ENCODE measurements around the gene TIAM1. TPM values are rescaled to one million over a fixed set of nuclear protein-coding genes. Genes with fewer than 3 reads are reported as not detected.
A peak's percentile ranks its signal among the peaks of the same experiment; 100 is the strongest.

Gene TIAM1
- total RNA-seq, 1 donor from 2014 or later, result 119 TPM

DNA sequence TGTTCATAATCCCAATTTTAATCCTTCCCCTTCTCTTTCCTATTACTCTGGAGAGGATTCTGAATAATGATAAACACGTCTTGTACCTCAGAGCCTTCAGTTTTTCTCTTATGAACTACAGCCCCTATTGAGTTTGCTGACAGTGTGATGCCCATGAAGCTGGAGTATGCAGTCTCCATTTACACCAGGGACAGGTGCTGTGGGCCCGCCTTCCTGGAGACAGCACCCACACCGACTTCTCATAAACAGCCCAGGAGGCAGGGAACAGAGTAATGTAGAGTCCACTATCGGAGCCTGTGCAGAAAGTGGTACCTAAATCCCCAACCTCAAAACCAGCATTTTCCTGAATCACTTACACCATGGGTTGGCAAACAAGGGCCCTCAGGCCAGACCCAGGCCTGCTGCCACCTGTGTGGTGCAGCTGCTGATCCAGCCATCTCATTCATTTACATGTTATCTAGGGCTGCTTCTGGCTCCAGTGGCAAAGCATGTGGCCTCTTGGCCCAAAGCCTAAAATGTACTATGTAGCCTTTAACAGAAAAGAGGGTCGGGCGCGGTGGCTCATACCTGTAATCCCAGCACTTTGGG lies 210.7 kb downstream of the TIAM1 start:
- Mint-ChIP-seq H3K27ac (peak overlapping the region; percentile 98), H3K4me3 (peak overlapping the region; percentile 79), H3K27me3 (ENCODE audit: insufficient read depth) (no peaks in the 10 kb centered on the region), H3K36me3 (ENCODE audit: low read depth) (peaks cover 78% of the 10 kb centered on the region), H3K9me3 (no peaks in the 10 kb centered on the region), H3K4me1 (ENCODE audit: low read depth) (peaks cover 67% of the 10 kb centered on the region)
- intact Hi-C loops (cut with micrococcal nuclease), result loop anchor here (1.0 to 10.0 kb wide), 9 partner anchors 23 to 1479 kb away; partner anchors contain the start of gene SOD1
- peak; percentile 34 for DNase-seq (ENCODE audit: low spot score)

DNA sequence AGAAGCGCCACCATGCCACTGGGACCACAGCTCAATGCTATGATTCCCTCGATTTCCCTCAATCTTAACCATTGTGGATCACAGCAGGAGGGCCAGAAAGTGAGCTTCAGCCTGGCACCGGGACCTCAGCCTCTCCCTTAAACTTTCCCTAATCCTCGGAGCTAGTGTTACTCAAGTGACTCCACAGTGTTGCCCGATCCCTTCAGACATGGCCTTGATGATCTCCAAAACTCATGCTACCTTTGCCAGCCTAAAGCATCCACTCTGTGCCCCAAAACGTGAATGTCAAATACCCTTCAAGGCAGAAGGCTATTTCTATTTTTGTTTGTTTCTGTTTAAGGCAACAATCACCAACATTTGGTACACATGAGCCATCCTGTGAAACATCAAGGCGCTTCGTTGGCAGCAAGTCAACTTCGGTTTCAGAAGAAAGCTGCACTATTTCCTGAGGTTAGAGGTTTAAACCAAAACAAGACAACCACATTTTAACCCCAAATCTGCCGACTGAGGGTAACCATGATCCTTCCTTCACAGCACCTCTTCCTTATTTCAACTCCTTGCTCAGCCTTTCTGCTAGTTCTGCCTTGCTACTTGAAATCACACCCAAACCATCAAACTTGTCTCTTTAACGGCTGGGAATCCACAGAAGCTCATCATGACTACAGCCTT lies 211.4 kb downstream of the TIAM1 start:
- DNase-seq (ENCODE audit: low spot score), result peak; percentile 80
- H3K27me3 Mint-ChIP-seq (ENCODE audit: insufficient read depth), result no peaks in the 10 kb centered on the region
- peak overlapping the region; percentile 79 for H3K4me3 Mint-ChIP-seq
- peaks cover 83% of the 10 kb centered on the region for H3K36me3 Mint-ChIP-seq (ENCODE audit: low read depth)
- no peaks in the 10 kb centered on the region for H3K9me3 Mint-ChIP-seq
- H3K4me1 Mint-ChIP-seq (ENCODE audit: low read depth), result peaks cover 73% of the 10 kb centered on the region
- intact Hi-C loops (cut with micrococcal nuclease), result loop anchor here (1.0 to 10.0 kb wide), 9 partner anchors 24 to 1478 kb away; partner anchors contain the start of gene SOD1
- peak overlapping the region; percentile 98 for H3K27ac Mint-ChIP-seq

- Mint-ChIP-seq H3K4me1 (ENCODE audit: low read depth) (peaks cover 79% of the 10 kb centered on the region), H3K36me3 (ENCODE audit: low read depth) (peaks cover 77% of the 10 kb centered on the region), H3K4me3 (peak overlapping the region; percentile 79), H3K9me3 (no peaks in the 10 kb centered on the region), H3K27me3 (ENCODE audit: insufficient read depth) (no peaks in the 10 kb centered on the region), H3K27ac (peak overlapping the region; percentile 98)
- intact Hi-C loops (cut with micrococcal nuclease), result loop anchor here (1.0 to 10.0 kb wide), 8 partner anchors 14 to 1476 kb away; partner anchors contain the start of gene KRTAP21-3
- DNase-seq (ENCODE audit: low spot score), result no peak
Measured at GRCh38 chr21:31130821-31131220, 213.2 kb downstream of the TIAM1 start.

GRCh38 chr21:31128234-31128633 lies 215.8 kb downstream of the TIAM1 start:
- no peak overlapping the region for H3K4me3 Mint-ChIP-seq
- DNase-seq (ENCODE audit: low spot score), result no peak
- no peak overlapping the region for H3K27ac Mint-ChIP-seq
- H3K27me3 Mint-ChIP-seq (ENCODE audit: insufficient read depth), result no peaks in the 10 kb centered on the region
- H3K4me1 Mint-ChIP-seq (ENCODE audit: low read depth), result peaks cover 58% of the 10 kb centered on the region
- H3K9me3 Mint-ChIP-seq, result no peaks in the 10 kb centered on the region
- H3K36me3 Mint-ChIP-seq (ENCODE audit: low read depth), result peaks cover 78% of the 10 kb centered on the region
- intact Hi-C loops (cut with micrococcal nuclease), result no loop called here

DNA sequence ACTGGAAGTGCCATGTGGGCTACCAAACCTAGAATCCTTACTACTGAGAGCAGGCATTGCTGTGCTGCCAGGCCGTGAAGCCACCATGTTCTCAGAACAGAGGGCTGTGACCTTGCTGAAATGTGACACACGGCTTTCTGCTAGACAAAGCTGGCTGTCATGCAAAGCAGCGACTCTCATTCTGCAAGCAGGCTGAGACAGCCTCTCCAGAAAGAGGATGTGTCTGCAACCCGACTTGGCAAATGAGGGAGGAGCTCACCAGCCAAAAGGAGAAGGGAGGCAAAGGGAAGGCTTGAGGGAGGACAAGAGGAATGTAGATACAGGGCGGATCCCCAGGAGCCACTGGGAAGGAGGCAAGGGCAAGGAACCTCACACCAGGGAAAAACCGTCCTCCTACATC lies 220.1 kb downstream of the TIAM1 start:
- intact Hi-C loops (cut with micrococcal nuclease), result no loop called here
- DNase-seq (ENCODE audit: low spot score), result no peak
- H3K4me1 Mint-ChIP-seq (ENCODE audit: low read depth), result peaks cover 37% of the 10 kb centered on the region
- H3K27me3 Mint-ChIP-seq (ENCODE audit: insufficient read depth), result no peaks in the 10 kb centered on the region
- no peak overlapping the region for H3K4me3 Mint-ChIP-seq
- H3K9me3 Mint-ChIP-seq, result no peaks in the 10 kb centered on the region
- H3K36me3 Mint-ChIP-seq (ENCODE audit: low read depth), result peaks cover 82% of the 10 kb centered on the region
- H3K27ac Mint-ChIP-seq, result no peak overlapping the region

- H3K4me3 Mint-ChIP-seq, result no peak overlapping the region
- no peak overlapping the region for H3K27ac Mint-ChIP-seq
- peaks cover 69% of the 10 kb centered on the region for H3K36me3 Mint-ChIP-seq (ENCODE audit: low read depth)
- intact Hi-C loops (cut with micrococcal nuclease), result no loop called here
- H3K4me1 Mint-ChIP-seq (ENCODE audit: low read depth), result peaks cover 43% of the 10 kb centered on the region
- no peaks in the 10 kb centered on the region for H3K9me3 Mint-ChIP-seq
- H3K27me3 Mint-ChIP-seq (ENCODE audit: insufficient read depth), result no peaks in the 10 kb centered on the region
- no peak for DNase-seq (ENCODE audit: low spot score)
Measured at GRCh38 chr21:31119199-31119598, 224.9 kb downstream of the TIAM1 start.

- peak overlapping the region; percentile 67 for H3K27ac Mint-ChIP-seq
- no peak overlapping the region for H3K4me3 Mint-ChIP-seq
- H3K27me3 Mint-ChIP-seq (ENCODE audit: insufficient read depth), result no peaks in the 10 kb centered on the region
- H3K36me3 Mint-ChIP-seq (ENCODE audit: low read depth), result peaks cover 59% of the 10 kb centered on the region
- H3K4me1 Mint-ChIP-seq (ENCODE audit: low read depth), result peaks cover 38% of the 10 kb centered on the region
- DNase-seq (ENCODE audit: low spot score), result no peak
- intact Hi-C loops (cut with micrococcal nuclease), result loop anchor here (1.0 kb wide), 2 partner anchors 13 to 63 kb away; no protein-coding TSS in a partner anchor
- H3K9me3 Mint-ChIP-seq, result no peaks in the 10 kb centered on the region
Measured at GRCh38 chr21:31117128-31117916, 226.7 kb downstream of the TIAM1 start.

- Mint-ChIP-seq H3K27ac (peak overlapping the region; percentile 68), H3K4me1 (ENCODE audit: low read depth) (peaks cover 25% of the 10 kb centered on the region)
Measured at GRCh38 chr21:31115249-31115648, 228.8 kb downstream of the TIAM1 start.

DNA sequence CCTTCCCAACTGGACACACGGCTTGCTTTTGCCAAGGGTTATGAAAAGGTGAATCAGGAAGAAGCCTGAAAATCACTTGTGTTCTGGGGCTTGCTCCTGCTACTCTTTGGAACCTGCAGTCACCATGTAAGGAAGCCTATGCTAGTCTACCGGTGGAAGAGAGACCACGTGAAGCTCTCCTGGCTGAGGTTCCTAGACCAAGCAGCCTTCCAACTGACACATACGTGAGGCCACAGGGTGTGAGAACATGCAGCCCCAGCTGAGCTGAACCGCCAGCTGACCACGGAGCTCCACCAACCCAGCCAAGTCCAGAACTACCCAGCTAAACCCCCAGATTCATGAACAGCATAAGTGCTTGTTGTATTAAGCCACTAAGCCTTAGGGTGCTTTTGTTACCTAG lies 233.0 kb downstream of the TIAM1 start:
- Mint-ChIP-seq H3K36me3 (ENCODE audit: low read depth) (peaks cover 19% of the 10 kb centered on the region), H3K27ac (no peak overlapping the region), H3K4me3 (no peak overlapping the region), H3K9me3 (peaks cover 7% of the 10 kb centered on the region), H3K27me3 (ENCODE audit: insufficient read depth) (no peaks in the 10 kb centered on the region), H3K4me1 (ENCODE audit: low read depth) (peaks cover 16% of the 10 kb centered on the region)
- DNase-seq (ENCODE audit: low spot score), result no peak
- intact Hi-C loops (cut with micrococcal nuclease), result no loop called here

More at GRCh38 chr21:31115249-31115648, 228.8 kb downstream of the TIAM1 start:
- Mint-ChIP-seq H3K9me3 (no peaks in the 10 kb centered on the region), H3K27me3 (ENCODE audit: insufficient read depth) (no peaks in the 10 kb centered on the region), H3K36me3 (ENCODE audit: low read depth) (peaks cover 39% of the 10 kb centered on the region), H3K4me3 (no peak overlapping the region)
- intact Hi-C loops (cut with micrococcal nuclease), result no loop called here
- DNase-seq (ENCODE audit: low spot score), result no peak

DNA sequence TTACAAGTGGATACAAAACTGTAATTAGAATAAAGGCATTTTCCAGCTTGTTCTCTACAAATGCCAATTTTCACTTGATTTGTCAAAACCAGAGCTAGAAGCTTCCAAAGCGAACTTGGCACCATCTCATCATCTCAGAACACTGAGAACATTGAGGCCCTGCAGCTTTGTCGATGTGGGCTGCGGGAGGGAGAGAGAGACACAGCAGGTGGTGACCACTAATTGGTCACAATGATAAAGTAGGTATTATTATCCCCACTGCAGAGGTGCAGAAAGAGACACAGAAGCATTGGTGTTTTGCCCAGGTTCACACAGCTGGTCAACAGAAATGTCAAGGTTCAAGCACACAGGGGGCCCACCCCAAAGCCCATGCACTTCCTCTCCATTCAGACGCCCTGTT lies 233.6 kb downstream of the TIAM1 start:
- intact Hi-C loops (cut with micrococcal nuclease), result no loop called here
- no peak overlapping the region for H3K4me3 Mint-ChIP-seq
- no peak overlapping the region for H3K27ac Mint-ChIP-seq
- no peaks in the 10 kb centered on the region for H3K27me3 Mint-ChIP-seq (ENCODE audit: insufficient read depth)
- H3K4me1 Mint-ChIP-seq (ENCODE audit: low read depth), result peaks cover 16% of the 10 kb centered on the region
- peaks cover 7% of the 10 kb centered on the region for H3K9me3 Mint-ChIP-seq
- H3K36me3 Mint-ChIP-seq (ENCODE audit: low read depth), result peaks cover 17% of the 10 kb centered on the region
- no peak for DNase-seq (ENCODE audit: low spot score)

- no peak for DNase-seq (ENCODE audit: low spot score)
- Mint-ChIP-seq H3K4me1 (ENCODE audit: low read depth) (peaks cover 40% of the 10 kb centered on the region), H3K9me3 (peaks cover 7% of the 10 kb centered on the region), H3K27me3 (ENCODE audit: insufficient read depth) (no peaks in the 10 kb centered on the region), H3K36me3 (ENCODE audit: low read depth) (peaks cover 21% of the 10 kb centered on the region), H3K27ac (peak overlapping the region; percentile 32), H3K4me3 (no peak overlapping the region)
- intact Hi-C loops (cut with micrococcal nuclease), result loop anchor here (2.0 kb wide), 1 partner anchor 73 kb away; no protein-coding TSS in a partner anchor
Measured at GRCh38 chr21:31107871-31108270, 236.2 kb downstream of the TIAM1 start.

- Mint-ChIP-seq H3K27me3 (ENCODE audit: insufficient read depth) (no peaks in the 10 kb centered on the region), H3K9me3 (peaks cover 7% of the 10 kb centered on the region), H3K27ac (no peak overlapping the region), H3K36me3 (ENCODE audit: low read depth) (peaks cover 19% of the 10 kb centered on the region), H3K4me1 (ENCODE audit: low read depth) (peaks cover 45% of the 10 kb centered on the region), H3K4me3 (no peak overlapping the region)
- intact Hi-C loops (cut with micrococcal nuclease), result no loop called here
- no peak for DNase-seq (ENCODE audit: low spot score)
Measured at GRCh38 chr21:31107176-31107785, 236.8 kb downstream of the TIAM1 start.
